ENCODE data around the gene SUPT3H. TPM values are rescaled to one million over a fixed set of nuclear protein-coding genes. Genes with fewer than 3 reads are reported as not detected.

Gene SUPT3H
- total RNA-seq, 2 donors from 2014 or later = 18.5 to 19.4 TPM

- ATAC-seq (replicated peaks in 1 of 2) = no peak
- Mint-ChIP-seq H3K27ac (no peak overlapping the region), H3K36me3 (ENCODE audit: insufficient read depth in 2 of 2) (peaks cover 3 to 10% of the 10 kb centered on the region in 2 donors), H3K27me3 (ENCODE audit: low read depth) (no peaks in the 10 kb centered on the region), H3K9me3 (peaks cover 4 to 6% of the 10 kb centered on the region in 2 donors), H3K4me1 (ENCODE audit: low read depth) (no peaks in the 10 kb centered on the region), H3K4me3 (no peak overlapping the region)
- no peak for DNase-seq
Observed at GRCh38 chr6:45031601-45032000, 346.1 kb downstream of the SUPT3H start.

- peaks cover 4 to 10% of the 10 kb centered on the region in 2 donors for H3K9me3 Mint-ChIP-seq
- ATAC-seq (replicated peaks in 1 of 2) (no peak), DNase-seq (no peak)
- no peaks in the 10 kb centered on the region for H3K27me3 Mint-ChIP-seq (ENCODE audit: low read depth)
- H3K4me3 Mint-ChIP-seq = no peak overlapping the region
- no peak overlapping the region for H3K27ac Mint-ChIP-seq
- H3K4me1 Mint-ChIP-seq (ENCODE audit: low read depth) = peaks cover 5% of the 10 kb centered on the region
- H3K36me3 Mint-ChIP-seq (ENCODE audit: insufficient read depth in 2 of 2) = peaks cover 5 to 10% of the 10 kb centered on the region in 2 donors
Observed at GRCh38 chr6:45027126-45027525, 350.6 kb downstream of the SUPT3H start.

- no peak overlapping the region for H3K27ac Mint-ChIP-seq
- DNase-seq (no peak), ATAC-seq (replicated peaks in 1 of 2) (no peak)
- peaks cover 5 to 10% of the 10 kb centered on the region in 2 donors for H3K36me3 Mint-ChIP-seq (ENCODE audit: insufficient read depth in 2 of 2)
- H3K4me1 Mint-ChIP-seq (ENCODE audit: low read depth) = peaks cover 16% of the 10 kb centered on the region
- H3K9me3 Mint-ChIP-seq = peaks cover 4 to 10% of the 10 kb centered on the region in 2 donors
- H3K27me3 Mint-ChIP-seq (ENCODE audit: low read depth) = no peaks in the 10 kb centered on the region
- H3K4me3 Mint-ChIP-seq = no peak overlapping the region
Observed at GRCh38 chr6:45026003-45026516, 351.7 kb downstream of the SUPT3H start.

- DNase-seq = no peak
- peaks cover 5 to 11% of the 10 kb centered on the region in 2 donors for H3K36me3 Mint-ChIP-seq (ENCODE audit: insufficient read depth in 2 of 2)
- H3K27ac Mint-ChIP-seq = no peak overlapping the region
- no peak overlapping the region for H3K4me3 Mint-ChIP-seq
- H3K27me3 Mint-ChIP-seq (ENCODE audit: low read depth) = no peaks in the 10 kb centered on the region
- H3K9me3 Mint-ChIP-seq = peaks cover 4 to 10% of the 10 kb centered on the region in 2 donors
- no peak for ATAC-seq (replicated peaks in 1 of 2)
- H3K4me1 Mint-ChIP-seq (ENCODE audit: low read depth) = peaks cover 18% of the 10 kb centered on the region
Observed at GRCh38 chr6:45024610-45025009, 353.1 kb downstream of the SUPT3H start.

- Mint-ChIP-seq H3K27me3 (ENCODE audit: low read depth) (no peaks in the 10 kb centered on the region), H3K9me3 (peaks cover 3 to 6% of the 10 kb centered on the region in 2 donors), H3K4me1 (ENCODE audit: low read depth) (peaks cover 18% of the 10 kb centered on the region), H3K4me3 (no peak overlapping the region), H3K27ac (peak overlapping the region; percentile 21), H3K36me3 (ENCODE audit: insufficient read depth in 2 of 2) (peaks cover 3 to 8% of the 10 kb centered on the region in 2 donors)
- ATAC-seq (replicated peaks in 1 of 2) (peak in 1 of 2 donors; percentile 47), DNase-seq (no peak)
Observed at GRCh38 chr6:45021676-45022075, 356.1 kb downstream of the SUPT3H start.

GRCh38 chr6:45012687-45013086, 365.0 kb downstream of the SUPT3H start:
- no peak overlapping the region for H3K4me3 Mint-ChIP-seq
- H3K27ac Mint-ChIP-seq = no peak overlapping the region
- H3K27me3 Mint-ChIP-seq (ENCODE audit: low read depth) = no peaks in the 10 kb centered on the region
- peaks cover 22% of the 10 kb centered on the region for H3K4me1 Mint-ChIP-seq (ENCODE audit: low read depth)
- H3K36me3 Mint-ChIP-seq (ENCODE audit: insufficient read depth in 2 of 2) = peaks cover 17 to 29% of the 10 kb centered on the region in 2 donors
- no peak for DNase-seq
- no peak for ATAC-seq (replicated peaks in 1 of 2)
- peaks cover 6 to 16% of the 10 kb centered on the region in 2 donors for H3K9me3 Mint-ChIP-seq

GRCh38 chr6:45009576-45009975, 368.2 kb downstream of the SUPT3H start:
- peak; percentile 99 to 100 for ATAC-seq (replicated peaks in 1 of 2)
- H3K27ac Mint-ChIP-seq = peak overlapping the region; percentile 64
- H3K9me3 Mint-ChIP-seq = peaks cover 8 to 16% of the 10 kb centered on the region in 2 donors
- peaks cover 20 to 34% of the 10 kb centered on the region in 2 donors for H3K36me3 Mint-ChIP-seq (ENCODE audit: insufficient read depth in 2 of 2)
- no peak for DNase-seq
- H3K4me3 Mint-ChIP-seq = peak overlapping the region in 1 of 2 donors; percentile 59
- no peaks in the 10 kb centered on the region for H3K27me3 Mint-ChIP-seq (ENCODE audit: low read depth)
- peaks cover 22% of the 10 kb centered on the region for H3K4me1 Mint-ChIP-seq (ENCODE audit: low read depth)

GRCh38 chr6:45006893-45007292, 370.8 kb downstream of the SUPT3H start:
- H3K27me3 Mint-ChIP-seq (ENCODE audit: low read depth) = no peaks in the 10 kb centered on the region
- peaks cover 7% of the 10 kb centered on the region in 2 donors for H3K9me3 Mint-ChIP-seq
- H3K36me3 Mint-ChIP-seq (ENCODE audit: insufficient read depth in 2 of 2) = peaks cover 8 to 18% of the 10 kb centered on the region in 2 donors
- H3K4me3 Mint-ChIP-seq = no peak overlapping the region
- peaks cover 31% of the 10 kb centered on the region for H3K4me1 Mint-ChIP-seq (ENCODE audit: low read depth)
- no peak for DNase-seq
- H3K27ac Mint-ChIP-seq = peak overlapping the region; percentile 60
- no peak for ATAC-seq (replicated peaks in 1 of 2)

- peaks cover 5% of the 10 kb centered on the region in 2 donors for H3K36me3 Mint-ChIP-seq (ENCODE audit: insufficient read depth in 2 of 2)
- H3K27me3 Mint-ChIP-seq (ENCODE audit: low read depth) = no peaks in the 10 kb centered on the region
- no peak overlapping the region for H3K4me3 Mint-ChIP-seq
- ATAC-seq (replicated peaks in 1 of 2) (no peak), DNase-seq (no peak)
- H3K27ac Mint-ChIP-seq = no peak overlapping the region
- peaks cover 0 to 2% of the 10 kb centered on the region in 2 donors for H3K9me3 Mint-ChIP-seq
- H3K4me1 Mint-ChIP-seq (ENCODE audit: low read depth) = peaks cover 19% of the 10 kb centered on the region
Observed at GRCh38 chr6:45003961-45004360, 373.8 kb downstream of the SUPT3H start.

GRCh38 chr6:45003387-45003786, 374.3 kb downstream of the SUPT3H start:
- H3K27ac Mint-ChIP-seq = no peak overlapping the region
- H3K9me3 Mint-ChIP-seq = peaks cover 0 to 2% of the 10 kb centered on the region in 2 donors
- peaks cover 5 to 6% of the 10 kb centered on the region in 2 donors for H3K36me3 Mint-ChIP-seq (ENCODE audit: insufficient read depth in 2 of 2)
- H3K4me3 Mint-ChIP-seq = no peak overlapping the region
- no peak for DNase-seq
- ATAC-seq (replicated peaks in 1 of 2) = no peak
- peaks cover 18% of the 10 kb centered on the region for H3K4me1 Mint-ChIP-seq (ENCODE audit: low read depth)
- H3K27me3 Mint-ChIP-seq (ENCODE audit: low read depth) = no peaks in the 10 kb centered on the region

- H3K27ac Mint-ChIP-seq = no peak overlapping the region
- H3K9me3 Mint-ChIP-seq = peaks cover 0 to 2% of the 10 kb centered on the region in 2 donors
- H3K4me3 Mint-ChIP-seq = no peak overlapping the region
- ATAC-seq (replicated peaks in 1 of 2) (no peak), DNase-seq (no peak)
- H3K4me1 Mint-ChIP-seq (ENCODE audit: low read depth) = peaks cover 18% of the 10 kb centered on the region
- peaks cover 5 to 6% of the 10 kb centered on the region in 2 donors for H3K36me3 Mint-ChIP-seq (ENCODE audit: insufficient read depth in 2 of 2)
- H3K27me3 Mint-ChIP-seq (ENCODE audit: low read depth) = no peaks in the 10 kb centered on the region
Observed at GRCh38 chr6:45002390-45003105, 375.2 kb downstream of the SUPT3H start.

GRCh38 chr6:45001663-45002062, 376.1 kb downstream of the SUPT3H start:
- peaks cover 18% of the 10 kb centered on the region for H3K4me1 Mint-ChIP-seq (ENCODE audit: low read depth)
- no peak for DNase-seq
- ATAC-seq (replicated peaks in 1 of 2) = peak; percentile 98 to 99
- peaks cover 5 to 6% of the 10 kb centered on the region in 2 donors for H3K36me3 Mint-ChIP-seq (ENCODE audit: insufficient read depth in 2 of 2)
- H3K27me3 Mint-ChIP-seq (ENCODE audit: low read depth) = no peaks in the 10 kb centered on the region
- H3K4me3 Mint-ChIP-seq = peak overlapping the region; percentile 12 to 68
- H3K9me3 Mint-ChIP-seq = no peaks in the 10 kb centered on the region
- peak overlapping the region; percentile 70 for H3K27ac Mint-ChIP-seq

- no peak for DNase-seq
- Mint-ChIP-seq H3K36me3 (ENCODE audit: insufficient read depth in 2 of 2) (peaks cover 0 to 3% of the 10 kb centered on the region in 2 donors), H3K9me3 (no peaks in the 10 kb centered on the region), H3K27me3 (ENCODE audit: low read depth) (no peaks in the 10 kb centered on the region), H3K4me1 (ENCODE audit: low read depth) (peaks cover 18% of the 10 kb centered on the region), H3K27ac (peak overlapping the region; percentile 70), H3K4me3 (no peak overlapping the region)
- ATAC-seq (replicated peaks in 1 of 2) = no peak
Observed at GRCh38 chr6:45000833-45001232, 376.9 kb downstream of the SUPT3H start.
